ENCODE results near the gene MIEF2.

The MIEF2 gene

GRCh38 chr17:18229254-18229653 lies 31.2 kb upstream of the MIEF2 start:
- TF ChIP-seq CTCF (IDR thresholded peaks at IDR 0.05; ENCODE audit: insufficient read depth, low read depth, low read length, missing control alignments) = no peak
- DNase-seq (ENCODE audit: low read depth) = no peak

GRCh38 chr17:18229771-18230170 lies 30.7 kb upstream of the MIEF2 start:
- no peak for DNase-seq (ENCODE audit: low read depth)
- no peak for TF ChIP-seq CTCF (IDR thresholded peaks at IDR 0.05; ENCODE audit: insufficient read depth, low read depth, low read length, missing control alignments)
- no peak overlapping the region for H3K4me3 ChIP-seq (ENCODE audit: low read depth, low read length)

More at GRCh38 chr17:18229254-18229653, 31.2 kb upstream of the MIEF2 start:
- H3K4me3 ChIP-seq (ENCODE audit: low read depth, low read length) = no peak overlapping the region

GRCh38 chr17:18230288-18231141 lies 29.9 kb upstream of the MIEF2 start:
- no peak for DNase-seq (ENCODE audit: low read depth)
- TF ChIP-seq CTCF (IDR thresholded peaks at IDR 0.05; ENCODE audit: insufficient read depth, low read depth, low read length, missing control alignments) = no peak
- no peak overlapping the region for H3K4me3 ChIP-seq (ENCODE audit: low read depth, low read length)

GRCh38 chr17:18231164-18231563 lies 29.3 kb upstream of the MIEF2 start:
- H3K4me3 ChIP-seq (ENCODE audit: low read depth, low read length) = no peak overlapping the region
- no peak for TF ChIP-seq CTCF (IDR thresholded peaks at IDR 0.05; ENCODE audit: insufficient read depth, low read depth, low read length, missing control alignments)
- DNase-seq (ENCODE audit: low read depth) = no peak

GRCh38 chr17:18233803-18234518 lies 26.5 kb upstream of the MIEF2 start:
- no peak overlapping the region for H3K4me3 ChIP-seq (ENCODE audit: low read depth, low read length)
- TF ChIP-seq CTCF (IDR thresholded peaks at IDR 0.05; ENCODE audit: insufficient read depth, low read depth, low read length, missing control alignments) = no peak
- DNase-seq (ENCODE audit: low read depth) = no peak

GRCh38 chr17:18234853-18235380 lies 25.5 kb upstream of the MIEF2 start:
- DNase-seq (ENCODE audit: low read depth) = no peak
- H3K4me3 ChIP-seq (ENCODE audit: low read depth, low read length) = no peak overlapping the region
- no peak for TF ChIP-seq CTCF (IDR thresholded peaks at IDR 0.05; ENCODE audit: insufficient read depth, low read depth, low read length, missing control alignments)

Data from GM12865 (cell line).